Suprapubic skin (tissue), 4 donors: Measurements from ENCODE around the gene HBE1. TPM values are rescaled to one million over a fixed set of nuclear protein-coding genes. Genes with fewer than 3 reads are reported as not detected.

ENCODE experiments used
- DNase-seq, 2 donors: peaks; one replicate each; pipeline ENCODE4 v3.0.0-alpha.2; 2019; ENCODE audit warnings: low spot score in 2 of 2
- H3K27ac ChIP-seq: fragments of 200-600 bp; sonication (generic); one replicate; pipeline ENCODE4 v1.5.1; 2019
- H3K27me3 ChIP-seq: fragments of 200-600 bp; sonication (generic); one replicate; pipeline ENCODE4 v1.5.1; 2019
- H3K36me3 ChIP-seq: fragments of 200-600 bp; sonication (generic); one replicate; pipeline ENCODE4 v1.5.1; 2019
- H3K4me1 ChIP-seq: fragments of 200-600 bp; sonication (generic); one replicate; pipeline ENCODE4 v1.5.1; 2019
- H3K4me3 ChIP-seq: fragments of 200-600 bp; sonication (generic); one replicate; pipeline ENCODE4 v1.5.1; 2019; ENCODE audit warnings: mild to moderate bottlenecking
- H3K9me3 ChIP-seq: fragments of 200-600 bp; sonication (generic); one replicate; pipeline ENCODE4 v1.5.1; 2019
- CTCF ChIP-seq, 2 donors: fragments of 200-600 bp in 1 of 2; fragments of 450-650 bp in 1 of 2; sonication (generic) in 1 of 2; IDR thresholded peaks; one replicate each; pipeline ENCODE4 v1.5.1; 2016 to 2019; ENCODE audit warnings: antibody characterized with exemption in 2 of 2, mild to moderate bottlenecking in 1 of 2, moderate library complexity in 1 of 2
- EP300 ChIP-seq: sonication (generic); formaldehyde crosslinking; IDR thresholded peaks from one replicate; pipeline ENCODE4 v1.6.1; 2017; ENCODE audit warnings: antibody characterized with exemption
- POLR2A ChIP-seq, 2 donors: fragments of 450-650 bp; IDR thresholded peaks; one replicate each; pipeline ENCODE4 v1.6.1; 2017; ENCODE audit warnings: antibody characterized with exemption in 2 of 2, mild to moderate bottlenecking in 2 of 2, moderate library complexity in 2 of 2
- POLR2AphosphoS5 ChIP-seq, 3 donors: sonication (generic); formaldehyde crosslinking; IDR thresholded peaks; one replicate each; pipeline ENCODE4 v1.6.1; 2017; ENCODE audit warnings: antibody characterized with exemption in 3 of 3
- WGBS: methylation state at CpG from one replicate; pipeline ENCODE4 v1.1.5; 2018; 5-methylcytosine and 5-hydroxymethylcytosine counted together
- total RNA-seq, 4 donors: library from RNA; depleted of rRNA; stranded (reverse); fragments of >200 nt; gene quantifications; one replicate each; pipeline ENCODE4 v1.1.0, GENCODE V29; 2016

HBE1 gene
- total RNA-seq, 4 donors from 2014 or later: 1.9 TPM; not detected in 3

GRCh38 chr11:5223686-5224085 is 46.1 kb downstream of the HBE1 start:
- Histone ChIP-seq H3K4me1 (no peaks in the 10 kb centered on the region), H3K36me3 (no peaks in the 10 kb centered on the region), H3K27ac (no peak overlapping the region), H3K27me3 (no peaks in the 10 kb centered on the region), H3K4me3 (no peak overlapping the region), H3K9me3 (no peaks in the 10 kb centered on the region)
- TF ChIP-seq CTCF (IDR thresholded peaks at IDR 0.05): no peak
- no peak for TF ChIP-seq POLR2A (IDR thresholded peaks at IDR 0.05)
- no peak for TF ChIP-seq POLR2AphosphoS5 (IDR thresholded peaks at IDR 0.05)
- TF ChIP-seq EP300: no peak
- WGBS: 67% methylated on average over 1 of the region's 1 CpG
- no peak for DNase-seq

GRCh38 chr11:5223146-5223545 is 46.6 kb downstream of the HBE1 start:
- DNase-seq: no peak
- WGBS: 91% methylated on average over 6 of the region's 6 CpGs
- Histone ChIP-seq H3K27ac (no peak overlapping the region), H3K27me3 (no peaks in the 10 kb centered on the region), H3K36me3 (no peaks in the 10 kb centered on the region), H3K9me3 (no peaks in the 10 kb centered on the region), H3K4me3 (no peak overlapping the region), H3K4me1 (no peaks in the 10 kb centered on the region)
- TF ChIP-seq EP300 (no peak), POLR2AphosphoS5 (IDR thresholded peaks at IDR 0.05) (no peak), POLR2A (IDR thresholded peaks at IDR 0.05) (no peak), CTCF (IDR thresholded peaks at IDR 0.05) (no peak)

Other genes starting within 250 kb of the HBE1 start
- gene OR52J3, start 223.4 kb downstream of the HBE1 start, total RNA-seq: not detected
- gene OR52E2, start 210.3 kb downstream of the HBE1 start, total RNA-seq: not detected
- not detected for gene OR52E1, start 200.4 kb downstream of the HBE1 start, total RNA-seq
- not detected for gene OR52A5, start 131.6 kb downstream of the HBE1 start, total RNA-seq
- not detected for gene OR52A1, start 115.2 kb downstream of the HBE1 start, total RNA-seq
- gene OR51V1, start 69.3 kb downstream of the HBE1 start, total RNA-seq: not detected
- 10 to 100 TPM in 2 of 4 donors, 1 to 10 TPM in 2; 3.7 to 45.8 (median 15.2) TPM for gene HBB, start 42.9 kb downstream of the HBE1 start, total RNA-seq
- not detected for gene HBD, start 35.5 kb downstream of the HBE1 start, total RNA-seq
- gene HBG1, start 20.1 kb downstream of the HBE1 start, total RNA-seq: not detected
- not detected for gene HBG2, start 15.2 kb downstream of the HBE1 start, total RNA-seq
- not detected for gene OR51B4, start 32.0 kb upstream of the HBE1 start, total RNA-seq
- gene OR51B2, start 54.4 kb upstream of the HBE1 start, total RNA-seq: not detected
- not detected for gene OR51B5, start 73.6 kb upstream of the HBE1 start, total RNA-seq
- not detected for gene OR51B6, start 81.6 kb upstream of the HBE1 start, total RNA-seq
- not detected for gene OR51M1, start 113.9 kb upstream of the HBE1 start, total RNA-seq
- not detected for gene OR51Q1, start 152.2 kb upstream of the HBE1 start, total RNA-seq
- gene OR51I1, start 171.6 kb upstream of the HBE1 start, total RNA-seq: not detected
- not detected for gene OR51I2, start 179.4 kb upstream of the HBE1 start, total RNA-seq
- not detected for gene OR52D1, start 218.7 kb upstream of the HBE1 start, total RNA-seq
- under 1 TPM in 1 of 4 donors, not detected in 3; 0.56 TPM for gene UBQLN3, start 240.0 kb upstream of the HBE1 start, total RNA-seq
- gene UBQLNL, start 246.8 kb upstream of the HBE1 start, total RNA-seq: 1 to 10 TPM in 2 of 4 donors, under 1 TPM in 1, not detected in 1; 0.26 to 3.6 (median 1.9) TPM